SK-N-MC (cell line): ENCODE data around the gene MAFB.

Source experiments
- DNase-seq: peaks from one replicate; pipeline ENCODE4 v3.0.0-alpha.2; 2011; ENCODE audit warnings: low read depth, low spot score
- H3K27ac ChIP-seq: fragments of 200-600 bp; sonication (generic); 2 replicates; pipeline ENCODE4 v1.5.1; 2016; ENCODE audit warnings: mixed run types
- H3K36me3 ChIP-seq: fragments of 200-600 bp; sonication (generic); 2 replicates; pipeline ENCODE4 v1.6.1; 2017; ENCODE audit warnings: antibody characterized with exemption, low read length, mixed read lengths; ENCODE audit not compliant: insufficient read depth
- H3K4me3 ChIP-seq: fragments of 200-600 bp; sonication (generic); 2 replicates; pipeline ENCODE4 v1.5.1; 2016
- H3K9ac ChIP-seq: fragments of 200-600 bp; sonication (generic); 2 replicates; pipeline ENCODE4 v1.8.0; 2017; ENCODE audit warnings: mixed run types, mixed read lengths; ENCODE audit not compliant: insufficient read length
- H3K9me3 ChIP-seq: fragments of 200-600 bp; sonication (generic); 2 replicates; pipeline ENCODE4 v1.6.1; 2017; ENCODE audit warnings: low read depth, mild to moderate bottlenecking, antibody characterized with exemption, low read length, moderate library complexity, mixed read lengths
- EZH2 ChIP-seq: fragments of 200-600 bp; sonication (generic); IDR thresholded peaks from one replicate; pipeline ENCODE4 v1.6.1; 2017; ENCODE audit warnings: antibody characterized with exemption
- FOXP2 ChIP-seq: optimal IDR thresholded peaks from 2 replicates; pipeline ENCODE3; 2011; ENCODE audit warnings: mild to moderate bottlenecking, moderate library complexity; ENCODE audit not compliant: insufficient read depth; ENCODE audit errors: extremely low read length, control extremely low read depth
- POLR2AphosphoS5 ChIP-seq: IDR thresholded peaks from 2 replicates; pipeline ENCODE4 v1.6.1; 2012; ENCODE audit warnings: mild to moderate bottlenecking, low read depth, low read length, borderline replicate concordance

The MAFB gene

GRCh38 chr20:40718214-40718977 lies 29.4 kb upstream of the MAFB start:
- no peak for TF ChIP-seq POLR2AphosphoS5
- TF ChIP-seq EZH2, result no peak
- no peak for TF ChIP-seq FOXP2
- H3K27ac ChIP-seq, result no peak overlapping the region
- no peak overlapping the region for H3K9ac ChIP-seq
- H3K9me3 ChIP-seq, result no peaks in the 10 kb centered on the region
- no peaks in the 10 kb centered on the region for H3K36me3 ChIP-seq
- DNase-seq, result no peak
- H3K4me3 ChIP-seq, result no peak overlapping the region

GRCh38 chr20:40717343-40717865 lies 28.4 kb upstream of the MAFB start:
- no peak for TF ChIP-seq POLR2AphosphoS5
- TF ChIP-seq FOXP2, result no peak
- no peak for TF ChIP-seq EZH2
- H3K27ac ChIP-seq, result no peak overlapping the region
- DNase-seq, result no peak
- no peaks in the 10 kb centered on the region for H3K9me3 ChIP-seq
- no peak overlapping the region for H3K9ac ChIP-seq
- no peaks in the 10 kb centered on the region for H3K36me3 ChIP-seq
- H3K4me3 ChIP-seq, result no peak overlapping the region

GRCh38 chr20:40715491-40715890 lies 26.5 kb upstream of the MAFB start:
- Histone ChIP-seq H3K36me3 (no peaks in the 10 kb centered on the region), H3K27ac (no peak overlapping the region), H3K9ac (no peak overlapping the region), H3K9me3 (no peaks in the 10 kb centered on the region), H3K4me3 (no peak overlapping the region)
- TF ChIP-seq FOXP2, result no peak
- no peak for TF ChIP-seq EZH2
- TF ChIP-seq POLR2AphosphoS5, result no peak
- no peak for DNase-seq

- Histone ChIP-seq H3K27ac (no peak overlapping the region), H3K36me3 (no peaks in the 10 kb centered on the region), H3K9ac (no peak overlapping the region), H3K4me3 (no peak overlapping the region), H3K9me3 (no peaks in the 10 kb centered on the region)
- no peak for TF ChIP-seq FOXP2
- TF ChIP-seq EZH2, result no peak
- TF ChIP-seq POLR2AphosphoS5, result no peak
- DNase-seq, result no peak
These were observed 25.9 kb upstream of the MAFB start for GRCh38 chr20:40714916-40715315.

GRCh38 chr20:40714109-40714508 lies 25.1 kb upstream of the MAFB start:
- no peak for DNase-seq
- Histone ChIP-seq H3K9me3 (no peaks in the 10 kb centered on the region), H3K4me3 (no peak overlapping the region), H3K9ac (no peak overlapping the region), H3K27ac (no peak overlapping the region), H3K36me3 (no peaks in the 10 kb centered on the region)
- no peak for TF ChIP-seq POLR2AphosphoS5
- no peak for TF ChIP-seq FOXP2
- TF ChIP-seq EZH2, result no peak

GRCh38 chr20:40713508-40713907 lies 24.5 kb upstream of the MAFB start:
- no peak overlapping the region for H3K4me3 ChIP-seq
- no peak for DNase-seq
- H3K9ac ChIP-seq, result no peak overlapping the region
- H3K9me3 ChIP-seq, result no peaks in the 10 kb centered on the region
- H3K27ac ChIP-seq, result no peak overlapping the region
- no peak for TF ChIP-seq POLR2AphosphoS5
- no peak for TF ChIP-seq FOXP2
- TF ChIP-seq EZH2, result no peak
- H3K36me3 ChIP-seq, result no peaks in the 10 kb centered on the region

GRCh38 chr20:40711079-40711478 lies 22.0 kb upstream of the MAFB start:
- H3K4me3 ChIP-seq, result no peak overlapping the region
- no peak for DNase-seq
- H3K9me3 ChIP-seq, result no peaks in the 10 kb centered on the region
- H3K9ac ChIP-seq, result no peak overlapping the region
- no peaks in the 10 kb centered on the region for H3K36me3 ChIP-seq
- TF ChIP-seq POLR2AphosphoS5, result no peak
- TF ChIP-seq FOXP2, result no peak
- TF ChIP-seq EZH2, result no peak
- no peak overlapping the region for H3K27ac ChIP-seq

- Histone ChIP-seq H3K9me3 (no peaks in the 10 kb centered on the region), H3K9ac (no peak overlapping the region), H3K36me3 (no peaks in the 10 kb centered on the region), H3K4me3 (no peak overlapping the region), H3K27ac (no peak overlapping the region)
- TF ChIP-seq POLR2AphosphoS5, result no peak
- no peak for TF ChIP-seq FOXP2
- no peak for TF ChIP-seq EZH2
- no peak for DNase-seq
These were observed 21.6 kb upstream of the MAFB start for GRCh38 chr20:40710603-40711002.
